Psoas muscle (tissue), 8 donors: ENCODE results near the gene ABCA2. TPM values are rescaled to one million over a fixed set of nuclear protein-coding genes. Genes with fewer than 3 reads are reported as not detected.
A peak's percentile ranks its signal among the peaks of the same experiment; 100 is the strongest.

ENCODE experiments used
- ATAC-seq, 4 donors: fragments of 200-7000 bp; cut with Tn5 transposase; one replicate each; pipeline ENCODE4 v1.9.1; 2020; ENCODE audit warnings: moderate library complexity in 3 of 4, mild to moderate bottlenecking in 2 of 4
- DNase-seq, 2 donors: peaks; one replicate each; pipeline ENCODE4 v3.0.0-alpha.2; 2020
- H3K27ac ChIP-seq: fragments of 200-600 bp; one replicate; pipeline ENCODE4 v1.8.0; 2022
- H3K27me3 ChIP-seq, 3 donors: fragments of 200-600 bp in 1 of 3; one replicate each; pipeline versions ENCODE4 v1.6.1 to v1.8.0; 2013 to 2022; ENCODE audit warnings: low read length in 2 of 3, mild to moderate bottlenecking in 2 of 3, moderate library complexity in 1 of 3; ENCODE audit not compliant: insufficient read depth in 3 of 3
- H3K36me3 ChIP-seq, 2 donors: fragments of 200-600 bp in 1 of 2; one replicate each; pipeline versions ENCODE4 v1.6.1 to v1.8.0; 2013 to 2022; ENCODE audit warnings: low read depth in 1 of 2, mild to moderate bottlenecking in 1 of 2, moderate library complexity in 1 of 2; ENCODE audit not compliant: insufficient read depth in 1 of 2
- H3K4me1 ChIP-seq: fragments of 200-600 bp; one replicate; pipeline ENCODE4 v1.8.0; 2022
- H3K4me3 ChIP-seq: fragments of 200-600 bp; one replicate; pipeline ENCODE4 v1.8.0; 2022; ENCODE audit warnings: mild to moderate bottlenecking
- H3K9me3 ChIP-seq: fragments of 200-600 bp; one replicate; pipeline ENCODE4 v1.8.0; 2022
- WGBS, 3 donors: extraction: QIAGEN DNeasy Blood & Tissue Kit; methylation state at CpG; one replicate each; pipeline versions ENCODE4 v1.1.6 to v1.1.7; 2013; 5-methylcytosine and 5-hydroxymethylcytosine counted together
- intact Hi-C, 2 donors: fragments of 100-400 bp; cut with DNase I; formaldehyde crosslinking; loops; one replicate each; pipeline versions ENCODE4 v1.11.0 to v1.14.2; 2022
- polyA plus RNA-seq, 3 donors: library from polyadenylated mRNA; stranded (reverse); fragments of 200-250 nt; gene quantifications; one replicate each; pipeline ENCODE4 v1.2.3, GENCODE V29; 2013
- total RNA-seq, 4 donors: library from RNA; stranded (reverse); fragmentation: NEBNext Ultra II Directional in 2 of 4; extraction: Animal tissue kit (Norgen Biotek cat#: 25700) in 2 of 4; gene quantifications; one replicate each; pipeline versions ENCODE4 v1.2.1 to v1.2.4, GENCODE V29; 2021 to 2023
- TF ChIP-seq, protein P1 (sequence below): fragments of 200-600 bp; IDR thresholded peaks from one replicate; pipeline ENCODE4 v1.8.0; 2022; ENCODE audit warnings: antibody characterized with exemption
- donor health status: healthy with polysubstance abuse.
- donor health status: DM: no; HTN: no; CAD: no; lungs with moderate emphysema.
- donor health status: Bipolar disorder and iron deficiency.
- donor health status: healthy.
- donor health status: DM: yes; HTN: yes; CAD: no.
- donor health status: DM: no; HTN: no; CAD: no.
- donor health status: DM: no; HTN: no; CAD: no.
- donor health status: DM: yes; HTN: yes; CAD: no.

ABCA2 gene
- total and polyA plus RNA-seq, 7 donors, result 6.9 to 23.5 (median 12.2) TPM

GRCh38 chr9:137054932-137055384 is 26.9 kb upstream of the ABCA2 start:
- ATAC-seq (peak in 1 of 4 donors; percentile 11), DNase-seq (no peak)
- TF ChIP-seq, protein P1, sequence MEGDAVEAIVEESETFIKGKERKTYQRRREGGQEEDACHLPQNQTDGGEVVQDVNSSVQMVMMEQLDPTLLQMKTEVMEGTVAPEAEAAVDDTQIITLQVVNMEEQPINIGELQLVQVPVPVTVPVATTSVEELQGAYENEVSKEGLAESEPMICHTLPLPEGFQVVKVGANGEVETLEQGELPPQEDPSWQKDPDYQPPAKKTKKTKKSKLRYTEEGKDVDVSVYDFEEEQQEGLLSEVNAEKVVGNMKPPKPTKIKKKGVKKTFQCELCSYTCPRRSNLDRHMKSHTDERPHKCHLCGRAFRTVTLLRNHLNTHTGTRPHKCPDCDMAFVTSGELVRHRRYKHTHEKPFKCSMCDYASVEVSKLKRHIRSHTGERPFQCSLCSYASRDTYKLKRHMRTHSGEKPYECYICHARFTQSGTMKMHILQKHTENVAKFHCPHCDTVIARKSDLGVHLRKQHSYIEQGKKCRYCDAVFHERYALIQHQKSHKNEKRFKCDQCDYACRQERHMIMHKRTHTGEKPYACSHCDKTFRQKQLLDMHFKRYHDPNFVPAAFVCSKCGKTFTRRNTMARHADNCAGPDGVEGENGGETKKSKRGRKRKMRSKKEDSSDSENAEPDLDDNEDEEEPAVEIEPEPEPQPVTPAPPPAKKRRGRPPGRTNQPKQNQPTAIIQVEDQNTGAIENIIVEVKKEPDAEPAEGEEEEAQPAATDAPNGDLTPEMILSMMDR, result no peak

GRCh38 chr9:137053944-137054931 is 26.2 kb upstream of the ABCA2 start, which contains the start of gene ENTPD2:
Gene ENTPD2 (minus strand): TSS chr9:137054061. CDS start chr9:137053997, 64 bp downstream.
- TF ChIP-seq, protein P1, result no peak
- intact Hi-C loops, result no loop called here
- Histone ChIP-seq H3K27ac (no peak within 1 kb of the TSS), H3K4me3 (peak within 1 kb of the TSS; percentile 51), H3K27me3 (peaks cover 0 to 60% (median 32%) of the 10 kb centered on the region in 3 donors), H3K4me1 (peaks cover 9% of the 10 kb centered on the region), H3K36me3 (no peaks in the 10 kb centered on the region), H3K9me3 (no peaks in the 10 kb centered on the region)
- DNase-seq (no peak), ATAC-seq (no peak)
- 27 to 51% (median 31%) methylated on average over 41 to 90 of the region's 90 CpGs for WGBS, 3 donors

More at GRCh38 chr9:137054932-137055384, 26.9 kb upstream of the ABCA2 start:
- 59 to 72% (median 71%) methylated on average over 16 to 17 of the region's 17 CpGs for WGBS, 3 donors
- H3K27ac ChIP-seq, result no peak overlapping the region
- H3K4me3 ChIP-seq, result no peak overlapping the region
- peaks cover 9% of the 10 kb centered on the region for H3K4me1 ChIP-seq
- no peaks in the 10 kb centered on the region for H3K36me3 ChIP-seq
- intact Hi-C loops, result no loop called here
- H3K27me3 ChIP-seq, result peaks cover 0 to 55% (median 27%) of the 10 kb centered on the region in 3 donors
- H3K9me3 ChIP-seq, result no peaks in the 10 kb centered on the region

DNA sequence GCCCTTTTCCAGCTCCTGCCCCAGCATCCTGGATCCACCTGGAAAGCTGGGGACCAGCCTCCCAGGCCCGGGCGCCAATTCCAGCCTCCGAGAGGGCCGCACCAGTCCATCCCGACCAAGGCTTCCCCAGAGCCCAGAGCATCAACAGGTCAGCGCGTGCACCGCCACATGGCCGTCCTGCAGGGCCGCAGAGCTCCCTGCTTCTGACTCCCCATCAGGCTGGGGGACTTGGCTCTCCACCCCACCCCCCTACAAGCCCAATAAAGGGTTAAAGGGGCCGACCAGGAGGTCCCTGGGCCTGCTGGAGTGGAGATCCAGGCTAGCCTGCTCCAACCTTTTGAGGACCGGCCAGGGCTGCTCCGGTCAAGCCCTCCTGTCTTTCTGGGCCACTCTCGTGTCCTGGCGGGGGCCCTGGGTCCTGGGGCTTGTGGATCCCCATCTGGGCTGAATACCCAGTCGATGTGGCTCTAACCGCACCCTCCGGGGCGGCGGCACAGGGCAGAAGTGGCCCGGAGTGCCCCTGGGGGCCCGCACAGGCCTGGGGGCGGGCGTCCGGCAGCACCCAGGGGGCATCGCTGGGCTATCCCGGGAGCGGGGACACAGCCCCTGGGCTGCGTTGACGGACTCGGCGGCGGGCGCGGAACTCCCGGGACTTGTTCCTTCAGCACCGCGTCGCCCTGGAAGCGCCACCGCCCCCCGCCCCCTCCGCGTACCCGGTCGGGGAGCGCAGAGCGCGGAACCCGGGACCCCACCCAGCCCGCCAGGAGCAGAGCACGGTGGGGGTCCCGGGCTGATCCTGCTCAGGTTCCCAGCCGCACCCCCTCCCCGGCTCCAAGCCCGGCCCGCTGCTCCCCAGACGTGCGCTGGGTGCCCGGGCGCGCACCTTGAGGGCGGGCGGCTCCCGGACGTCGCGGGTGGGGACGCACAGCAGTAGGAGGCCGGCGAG is 25.2 kb upstream of the ABCA2 start:
- Histone ChIP-seq H3K4me3 (peak overlapping the region; percentile 51), H3K27ac (no peak overlapping the region), H3K27me3 (peaks cover 0 to 69% (median 33%) of the 10 kb centered on the region in 3 donors), H3K36me3 (no peaks in the 10 kb centered on the region), H3K9me3 (no peaks in the 10 kb centered on the region), H3K4me1 (peaks cover 12% of the 10 kb centered on the region)
- TF ChIP-seq, protein P1, result no peak
- 19 to 41% (median 22%) methylated on average over 21 to 71 of the region's 71 CpGs for WGBS, 3 donors
- intact Hi-C loops, result no loop called here
- no peak for DNase-seq
- no peak for ATAC-seq

- 71 to 91% (median 91%) methylated on average over 8 of the region's 8 CpGs for WGBS, 3 donors
- TF ChIP-seq, protein P1, result no peak
- Histone ChIP-seq H3K4me3 (no peak overlapping the region), H3K27me3 (peaks cover 0 to 79% (median 36%) of the 10 kb centered on the region in 3 donors), H3K27ac (no peak overlapping the region), H3K36me3 (no peaks in the 10 kb centered on the region), H3K9me3 (no peaks in the 10 kb centered on the region), H3K4me1 (peaks cover 12% of the 10 kb centered on the region)
- DNase-seq (no peak), ATAC-seq (no peak)
- intact Hi-C loops, result no loop called here
Observed at GRCh38 chr9:137052293-137052692, 24.3 kb upstream of the ABCA2 start.
